ENCODE data around the gene ATG9B. TPM values are rescaled to one million over a fixed set of nuclear protein-coding genes. Genes with fewer than 3 reads are reported as not detected.

Gene ATG9B
- total and polyA plus RNA-seq, 9 of the 15 experiments (the other 6 are each of a cell fraction or from before 2014, with no cell fraction given): 0.29 to 8.0 (median 2.1) TPM

DNA sequence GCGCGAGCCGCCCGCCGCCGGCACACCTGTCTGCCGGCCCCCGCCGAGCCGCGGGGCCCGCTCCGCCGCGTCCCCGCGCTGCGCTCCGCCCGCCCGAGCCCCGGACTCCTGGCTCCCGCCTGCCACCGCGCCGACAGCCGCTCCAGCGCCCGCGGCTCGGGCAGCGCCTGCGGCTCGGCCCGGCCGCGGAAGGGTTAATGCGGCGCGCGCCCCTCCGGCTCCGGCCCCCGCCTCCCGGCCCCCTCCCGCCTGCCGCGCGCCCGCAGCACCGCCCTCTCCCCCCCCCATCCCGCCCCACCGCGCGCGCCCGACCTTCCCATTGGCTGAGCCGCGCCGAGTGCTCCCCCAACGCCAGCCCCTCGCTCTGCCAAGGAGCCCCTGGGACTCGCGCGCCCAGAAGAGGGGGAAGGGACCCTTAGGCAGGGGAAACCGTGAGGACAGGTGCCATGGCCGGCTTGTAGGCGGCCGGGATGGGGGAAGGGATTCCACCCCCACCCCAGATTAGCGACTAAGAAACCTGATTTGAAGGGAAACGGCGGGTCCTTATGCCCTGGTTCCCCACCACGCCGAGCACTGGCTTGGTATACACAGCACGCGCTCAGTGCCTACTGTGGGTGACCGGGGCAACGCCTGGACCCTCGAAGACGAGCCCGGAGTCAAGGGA, 46.0 kb downstream of the ATG9B start, which contains the start of gene KCNH2 (continued):
- TF ChIP-seq, protein P1, sequence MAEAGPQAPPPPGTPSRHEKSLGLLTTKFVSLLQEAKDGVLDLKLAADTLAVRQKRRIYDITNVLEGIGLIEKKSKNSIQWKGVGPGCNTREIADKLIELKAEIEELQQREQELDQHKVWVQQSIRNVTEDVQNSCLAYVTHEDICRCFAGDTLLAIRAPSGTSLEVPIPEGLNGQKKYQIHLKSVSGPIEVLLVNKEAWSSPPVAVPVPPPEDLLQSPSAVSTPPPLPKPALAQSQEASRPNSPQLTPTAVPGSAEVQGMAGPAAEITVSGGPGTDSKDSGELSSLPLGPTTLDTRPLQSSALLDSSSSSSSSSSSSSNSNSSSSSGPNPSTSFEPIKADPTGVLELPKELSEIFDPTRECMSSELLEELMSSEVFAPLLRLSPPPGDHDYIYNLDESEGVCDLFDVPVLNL (CRISPR knock-in tag; IDR thresholded peaks at IDR 0.05; ENCODE audit: low read depth): 0 out of 2 replicates have a peak, but pooled peaks have one; percentile 19
- TF ChIP-seq, protein P2, sequence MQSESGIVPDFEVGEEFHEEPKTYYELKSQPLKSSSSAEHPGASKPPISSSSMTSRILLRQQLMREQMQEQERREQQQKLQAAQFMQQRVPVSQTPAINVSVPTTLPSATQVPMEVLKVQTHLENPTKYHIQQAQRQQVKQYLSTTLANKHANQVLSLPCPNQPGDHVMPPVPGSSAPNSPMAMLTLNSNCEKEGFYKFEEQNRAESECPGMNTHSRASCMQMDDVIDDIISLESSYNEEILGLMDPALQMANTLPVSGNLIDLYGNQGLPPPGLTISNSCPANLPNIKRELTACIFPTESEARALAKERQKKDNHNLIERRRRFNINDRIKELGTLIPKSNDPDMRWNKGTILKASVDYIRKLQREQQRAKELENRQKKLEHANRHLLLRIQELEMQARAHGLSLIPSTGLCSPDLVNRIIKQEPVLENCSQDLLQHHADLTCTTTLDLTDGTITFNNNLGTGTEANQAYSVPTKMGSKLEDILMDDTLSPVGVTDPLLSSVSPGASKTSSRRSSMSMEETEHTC (IDR thresholded peaks at IDR 0.05): no peak
- TF ChIP-seq, protein P3, sequence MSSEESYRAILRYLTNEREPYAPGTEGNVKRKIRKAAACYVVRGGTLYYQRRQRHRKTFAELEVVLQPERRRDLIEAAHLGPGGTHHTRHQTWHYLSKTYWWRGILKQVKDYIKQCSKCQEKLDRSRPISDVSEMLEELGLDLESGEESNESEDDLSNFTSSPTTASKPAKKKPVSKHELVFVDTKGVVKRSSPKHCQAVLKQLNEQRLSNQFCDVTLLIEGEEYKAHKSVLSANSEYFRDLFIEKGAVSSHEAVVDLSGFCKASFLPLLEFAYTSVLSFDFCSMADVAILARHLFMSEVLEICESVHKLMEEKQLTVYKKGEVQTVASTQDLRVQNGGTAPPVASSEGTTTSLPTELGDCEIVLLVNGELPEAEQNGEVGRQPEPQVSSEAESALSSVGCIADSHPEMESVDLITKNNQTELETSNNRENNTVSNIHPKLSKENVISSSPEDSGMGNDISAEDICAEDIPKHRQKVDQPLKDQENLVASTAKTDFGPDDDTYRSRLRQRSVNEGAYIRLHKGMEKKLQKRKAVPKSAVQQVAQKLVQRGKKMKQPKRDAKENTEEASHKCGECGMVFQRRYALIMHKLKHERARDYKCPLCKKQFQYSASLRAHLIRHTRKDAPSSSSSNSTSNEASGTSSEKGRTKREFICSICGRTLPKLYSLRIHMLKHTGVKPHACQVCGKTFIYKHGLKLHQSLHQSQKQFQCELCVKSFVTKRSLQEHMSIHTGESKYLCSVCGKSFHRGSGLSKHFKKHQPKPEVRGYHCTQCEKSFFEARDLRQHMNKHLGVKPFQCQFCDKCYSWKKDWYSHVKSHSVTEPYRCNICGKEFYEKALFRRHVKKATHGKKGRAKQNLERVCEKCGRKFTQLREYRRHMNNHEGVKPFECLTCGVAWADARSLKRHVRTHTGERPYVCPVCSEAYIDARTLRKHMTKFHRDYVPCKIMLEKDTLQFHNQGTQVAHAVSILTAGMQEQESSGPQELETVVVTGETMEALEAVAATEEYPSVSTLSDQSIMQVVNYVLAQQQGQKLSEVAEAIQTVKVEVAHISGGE (CRISPR knock-in tag; IDR thresholded peaks at IDR 0.05): 0 out of 6 replicates have a peak, but pooled peaks of 1 of the 3 experiments have one; percentile 20
- TF ChIP-seq RBBP5 (IDR thresholded peaks at IDR 0.05; ENCODE audit: borderline replicate concordance, insufficient read depth, low read length, poor library complexity, severe bottlenecking) (peak; percentile 27), TEAD1 (CRISPR knock-in tag; IDR thresholded peaks at IDR 0.05) (0 out of 4 replicates have a peak, but pooled peaks of 1 of the 2 experiments have one; percentile 3), EGR1 (conservative IDR thresholded peaks at IDR 0.05) (peak; percentile 44; the same call in 1 of the 2 replicates), XRCC5 (IDR thresholded peaks at IDR 0.05; ENCODE audit: low read depth, low read length) (peak; percentile 73; the same call in 1 of the 2 replicates), SP1 (CRISPR knock-in tag; IDR thresholded peaks at IDR 0.05) (peak; percentile 13; the same call in 1 of the 2 replicates), CHD2 (IDR thresholded peaks at IDR 0.05; ENCODE audit: low read depth, low read length) (peak; percentile 27; the same call in 1 of the 2 replicates), CAMTA2 (CRISPR knock-in tag; conservative IDR thresholded peaks at IDR 0.05) (0 out of 2 replicates have a peak, but pooled peaks have one; percentile 48), HCFC1 (IDR thresholded peaks at IDR 0.05; ENCODE audit: low read depth, low read length) (no peak)
- TF ChIP-seq, protein P4, sequence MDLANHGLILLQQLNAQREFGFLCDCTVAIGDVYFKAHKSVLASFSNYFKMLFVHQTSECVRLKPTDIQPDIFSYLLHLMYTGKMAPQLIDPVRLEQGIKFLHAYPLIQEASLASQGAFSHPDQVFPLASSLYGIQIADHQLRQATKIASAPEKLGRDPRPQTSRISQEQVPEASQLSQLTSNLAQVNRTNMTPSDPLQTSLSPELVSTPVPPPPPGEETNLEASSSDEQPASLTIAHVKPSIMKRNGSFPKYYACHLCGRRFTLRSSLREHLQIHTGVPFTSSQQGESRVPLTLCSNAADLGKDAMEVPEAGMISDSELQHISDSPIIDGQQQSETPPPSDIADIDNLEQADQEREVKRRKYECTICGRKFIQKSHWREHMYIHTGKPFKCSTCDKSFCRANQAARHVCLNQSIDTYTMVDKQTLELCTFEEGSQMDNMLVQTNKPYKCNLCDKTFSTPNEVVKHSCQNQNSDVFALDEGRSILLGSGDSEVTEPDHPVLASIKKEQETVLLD (IDR thresholded peaks at IDR 0.05): no peak
- TF ChIP-seq, protein P5, sequence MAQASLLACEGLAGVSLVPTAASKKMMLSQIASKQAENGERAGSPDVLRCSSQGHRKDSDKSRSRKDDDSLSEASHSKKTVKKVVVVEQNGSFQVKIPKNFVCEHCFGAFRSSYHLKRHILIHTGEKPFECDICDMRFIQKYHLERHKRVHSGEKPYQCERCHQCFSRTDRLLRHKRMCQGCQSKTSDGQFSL (CRISPR knock-in tag; IDR thresholded peaks at IDR 0.05): peak; percentile 96
- TF ChIP-seq, protein P5 (tag; IDR thresholded peaks at IDR 0.05): peak in 1 of 2 experiments; percentile 92; a peak in 2 of 4 replicates
